Measurements from ENCODE around the gene PPP1R37. TPM values are rescaled to one million over a fixed set of nuclear protein-coding genes. Genes with fewer than 3 reads are reported as not detected.

The PPP1R37 gene
- polyA plus RNA-seq, 1 donor from 2014 or later, result 53.7 TPM

DNA sequence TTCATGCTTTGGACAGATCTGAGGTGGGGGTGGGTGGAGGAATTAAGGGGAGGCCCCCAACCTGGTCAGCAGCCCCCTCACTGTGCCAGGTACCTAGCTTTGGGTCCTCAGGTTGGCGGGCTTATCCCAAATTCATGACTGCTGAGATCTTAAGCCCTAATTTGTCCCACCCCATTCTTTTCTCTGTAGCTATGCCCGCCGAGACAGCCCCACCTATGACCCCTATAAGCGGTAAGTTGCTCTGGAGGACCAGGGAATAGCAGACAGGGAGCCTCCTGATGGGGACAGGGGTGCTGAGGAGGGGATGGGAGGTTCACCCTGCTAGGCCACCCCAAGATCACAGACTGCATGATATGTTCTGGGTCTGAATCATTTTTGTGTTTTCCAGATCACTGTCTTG, 31.0 kb upstream of the PPP1R37 start:
- no peak overlapping the region for H3K4me2 ChIP-seq (ENCODE audit: low read length)
- no peaks in the 10 kb centered on the region for H3K79me2 ChIP-seq (replicated peaks; ENCODE audit: insufficient read depth, low read length)
- no peaks in the 10 kb centered on the region for H3K36me3 ChIP-seq (ENCODE audit: insufficient read depth, low read length)
- H3F3A ChIP-seq (ENCODE audit: insufficient read depth, low read length, poor library complexity, severe bottlenecking), result no peaks in the 10 kb centered on the region
- no peak overlapping the region for H3K27ac ChIP-seq (ENCODE audit: low read length)
- no peak overlapping the region for H3K4me3 ChIP-seq (ENCODE audit: low read length)
- H3K9me2 ChIP-seq (ENCODE audit: insufficient read depth, low read length), result no peaks in the 10 kb centered on the region
- TF ChIP-seq EZH2 (IDR thresholded peaks at IDR 0.05; ENCODE audit: borderline replicate concordance, insufficient read depth, low read length, poor library complexity, severe bottlenecking), result no peak
- TF ChIP-seq, protein P1, sequence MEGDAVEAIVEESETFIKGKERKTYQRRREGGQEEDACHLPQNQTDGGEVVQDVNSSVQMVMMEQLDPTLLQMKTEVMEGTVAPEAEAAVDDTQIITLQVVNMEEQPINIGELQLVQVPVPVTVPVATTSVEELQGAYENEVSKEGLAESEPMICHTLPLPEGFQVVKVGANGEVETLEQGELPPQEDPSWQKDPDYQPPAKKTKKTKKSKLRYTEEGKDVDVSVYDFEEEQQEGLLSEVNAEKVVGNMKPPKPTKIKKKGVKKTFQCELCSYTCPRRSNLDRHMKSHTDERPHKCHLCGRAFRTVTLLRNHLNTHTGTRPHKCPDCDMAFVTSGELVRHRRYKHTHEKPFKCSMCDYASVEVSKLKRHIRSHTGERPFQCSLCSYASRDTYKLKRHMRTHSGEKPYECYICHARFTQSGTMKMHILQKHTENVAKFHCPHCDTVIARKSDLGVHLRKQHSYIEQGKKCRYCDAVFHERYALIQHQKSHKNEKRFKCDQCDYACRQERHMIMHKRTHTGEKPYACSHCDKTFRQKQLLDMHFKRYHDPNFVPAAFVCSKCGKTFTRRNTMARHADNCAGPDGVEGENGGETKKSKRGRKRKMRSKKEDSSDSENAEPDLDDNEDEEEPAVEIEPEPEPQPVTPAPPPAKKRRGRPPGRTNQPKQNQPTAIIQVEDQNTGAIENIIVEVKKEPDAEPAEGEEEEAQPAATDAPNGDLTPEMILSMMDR (IDR thresholded peaks at IDR 0.05; ENCODE audit: poor library complexity, severe bottlenecking), result no peak
- TF ChIP-seq REST (IDR thresholded peaks at IDR 0.05; ENCODE audit: borderline replicate concordance), result no peak
- no peak for TF ChIP-seq SMC3 (conservative IDR thresholded peaks at IDR 0.05; ENCODE audit: poor library complexity)
- no peak for TF ChIP-seq POLR2AphosphoS5 (IDR thresholded peaks at IDR 0.05)
- TF ChIP-seq MXI1 (conservative IDR thresholded peaks at IDR 0.05; ENCODE audit: poor library complexity, severe bottlenecking), result no peak
- no peak for TF ChIP-seq TAF1 (IDR thresholded peaks at IDR 0.05; ENCODE audit: low read depth)
- TF ChIP-seq RAD21 (conservative IDR thresholded peaks at IDR 0.05), result no peak
- no peak for TF ChIP-seq EP300 (conservative IDR thresholded peaks at IDR 0.05; ENCODE audit: poor library complexity, severe bottlenecking)
- no peaks in the 10 kb centered on the region for H4K20me1 ChIP-seq (ENCODE audit: insufficient read depth)
- no peaks in the 10 kb centered on the region for H3K27me3 ChIP-seq (ENCODE audit: insufficient read depth, low read depth, low read length)
- no peaks in the 10 kb centered on the region for H3K9me3 ChIP-seq (ENCODE audit: low read length)
- no peak overlapping the region for H3K9ac ChIP-seq (ENCODE audit: low read length)
- no peak overlapping the region for H2AFZ ChIP-seq (ENCODE audit: low read depth, low read length)

- Histone ChIP-seq H3F3A (ENCODE audit: insufficient read depth, low read length, poor library complexity, severe bottlenecking) (no peaks in the 10 kb centered on the region), H3K4me3 (ENCODE audit: low read length) (no peak overlapping the region), H3K79me2 (replicated peaks; ENCODE audit: insufficient read depth, low read length) (no peaks in the 10 kb centered on the region), H4K20me1 (ENCODE audit: insufficient read depth) (no peaks in the 10 kb centered on the region), H3K36me3 (ENCODE audit: insufficient read depth, low read length) (no peaks in the 10 kb centered on the region), H3K9me3 (ENCODE audit: low read length) (no peaks in the 10 kb centered on the region), H3K27ac (ENCODE audit: low read length) (no peak overlapping the region), H3K4me2 (ENCODE audit: low read length) (no peak overlapping the region), H2AFZ (ENCODE audit: low read depth, low read length) (no peak overlapping the region), H3K9me2 (ENCODE audit: insufficient read depth, low read length) (no peaks in the 10 kb centered on the region), H3K27me3 (ENCODE audit: insufficient read depth, low read depth, low read length) (no peaks in the 10 kb centered on the region), H3K9ac (ENCODE audit: low read length) (no peak overlapping the region)
- TF ChIP-seq REST (IDR thresholded peaks at IDR 0.05; ENCODE audit: borderline replicate concordance) (no peak), SMC3 (conservative IDR thresholded peaks at IDR 0.05; ENCODE audit: poor library complexity) (no peak), POLR2AphosphoS5 (IDR thresholded peaks at IDR 0.05) (no peak), TAF1 (IDR thresholded peaks at IDR 0.05; ENCODE audit: low read depth) (no peak), EP300 (conservative IDR thresholded peaks at IDR 0.05; ENCODE audit: poor library complexity, severe bottlenecking) (no peak), EZH2 (IDR thresholded peaks at IDR 0.05; ENCODE audit: borderline replicate concordance, insufficient read depth, low read length, poor library complexity, severe bottlenecking) (no peak), RAD21 (conservative IDR thresholded peaks at IDR 0.05) (no peak), MXI1 (conservative IDR thresholded peaks at IDR 0.05; ENCODE audit: poor library complexity, severe bottlenecking) (no peak)
- TF ChIP-seq, protein P1 (IDR thresholded peaks at IDR 0.05; ENCODE audit: poor library complexity, severe bottlenecking), result no peak
These were observed 28.9 kb upstream of the PPP1R37 start for GRCh38 chr19:45063851-45064801.
